GM19328 (cell line): ENCODE data around the gene COL10A1.

Experiments used
- ATAC-seq: cut with Tn5 transposase; IDR thresholded peaks from one replicate; pipeline ENCODE4 v1.9.1; 2021; ENCODE audit warnings: mild to moderate bottlenecking, moderate library complexity; ENCODE audit not compliant: unreplicated experiment

Gene COL10A1

GRCh38 chr6:116126032-116126431, at the start of gene COL10A1:
Gene COL10A1, minus strand, starts transcription at chr6:116126132. Its CDS starts 640 bp downstream, at chr6:116125492.
- no peak for ATAC-seq

GRCh38 chr6:116175344-116175743, 49.4 kb upstream of the COL10A1 start:
- no peak for ATAC-seq

- ATAC-seq: no peak
These were observed 48.0 kb upstream of the COL10A1 start for GRCh38 chr6:116173928-116174327.

GRCh38 chr6:116170358-116171057, 44.6 kb upstream of the COL10A1 start:
- no peak for ATAC-seq

GRCh38 chr6:116169880-116170279, 43.9 kb upstream of the COL10A1 start:
- no peak for ATAC-seq

- no peak for ATAC-seq
These were observed 42.2 kb upstream of the COL10A1 start for GRCh38 chr6:116168148-116168547.

GRCh38 chr6:116166369-116166768, 40.4 kb upstream of the COL10A1 start:
- ATAC-seq: no peak

GRCh38 chr6:116165596-116165995, 39.7 kb upstream of the COL10A1 start:
- ATAC-seq: no peak

GRCh38 chr6:116159782-116160524, 34.0 kb upstream of the COL10A1 start:
- ATAC-seq: no peak

- no peak for ATAC-seq
These were observed 32.7 kb upstream of the COL10A1 start for GRCh38 chr6:116158641-116159040.

- no peak for ATAC-seq
These were observed 31.5 kb upstream of the COL10A1 start for GRCh38 chr6:116157391-116157790.

- ATAC-seq: no peak
These were observed 30.7 kb upstream of the COL10A1 start for GRCh38 chr6:116156405-116157326.

- no peak for ATAC-seq
These were observed 29.0 kb upstream of the COL10A1 start for GRCh38 chr6:116154887-116155286.

GRCh38 chr6:116152620-116153019, 26.7 kb upstream of the COL10A1 start:
- ATAC-seq: no peak

- ATAC-seq: no peak
These were observed 20.1 kb upstream of the COL10A1 start for GRCh38 chr6:116145803-116146675.

- no peak for ATAC-seq
These were observed 18.7 kb upstream of the COL10A1 start for GRCh38 chr6:116144605-116145004.

GRCh38 chr6:116139917-116140316, 14.0 kb upstream of the COL10A1 start:
- no peak for ATAC-seq

- ATAC-seq: no peak
These were observed 11.0 kb upstream of the COL10A1 start for GRCh38 chr6:116136933-116137340.

GRCh38 chr6:116136373-116136772, 10.4 kb upstream of the COL10A1 start:
- ATAC-seq: no peak

- ATAC-seq: no peak
These were observed 7.5 kb upstream of the COL10A1 start for GRCh38 chr6:116133453-116133852.
